CD4-positive, alpha-beta T cell treated with Interleukin-21 for 1 hour (primary cell): ENCODE results near the gene CCS.
A peak's percentile ranks its signal among the peaks of the same experiment; 100 is the strongest.
"Not testable (repeated sequence)": the region's sequence is repeated elsewhere in the genome, so short reads cannot be mapped to it uniquely, and the experiment has no call there.

Source experiments
- DNase-seq: peaks from one replicate; pipeline ENCODE4 v3.0.0-alpha.2; 2020

The CCS gene

GRCh38 chr11:66562275-66562674 lies 30.7 kb upstream of the CCS start:
- DNase-seq: no peak

GRCh38 chr11:66562907-66563583 lies 29.9 kb upstream of the CCS start:
- no peak for DNase-seq

GRCh38 chr11:66563832-66564231 lies 29.2 kb upstream of the CCS start:
- DNase-seq: no peak

- no peak for DNase-seq
These were observed 28.4 kb upstream of the CCS start for GRCh38 chr11:66564538-66564937.

GRCh38 chr11:66564984-66565383 lies 28.0 kb upstream of the CCS start:
- no peak for DNase-seq

- no peak for DNase-seq
These were observed 26.8 kb upstream of the CCS start for GRCh38 chr11:66566221-66566620.

GRCh38 chr11:66567787-66568123 lies 25.2 kb upstream of the CCS start:
- DNase-seq: no peak

- DNase-seq: peak; percentile 79
These were observed 24.7 kb upstream of the CCS start, which contains the start of gene CTSF for GRCh38 chr11:66568124-66568916. Gene CTSF, minus strand, starts transcription at chr11:66568606. Its CDS starts 120 bp downstream, at chr11:66568486.

GRCh38 chr11:66569076-66569475 lies 23.9 kb upstream of the CCS start:
- no peak for DNase-seq

GRCh38 chr11:66570079-66570849 lies 22.7 kb upstream of the CCS start:
- DNase-seq: no peak

- no peak for DNase-seq
These were observed 22.2 kb upstream of the CCS start for GRCh38 chr11:66570850-66571180.

GRCh38 chr11:66579017-66579606 lies 13.9 kb upstream of the CCS start:
- peak; percentile 75 for DNase-seq

GRCh38 chr11:66580803-66581202 lies 12.2 kb upstream of the CCS start:
- no peak for DNase-seq

- DNase-seq: no peak
These were observed 11.7 kb upstream of the CCS start for GRCh38 chr11:66581261-66581660.

- DNase-seq: not testable (repeated sequence)
These were observed 10.3 kb upstream of the CCS start for GRCh38 chr11:66582565-66583147.

GRCh38 chr11:66585447-66585846 lies 7.5 kb upstream of the CCS start:
- not testable (repeated sequence) for DNase-seq

- no peak for DNase-seq
These were observed 6.8 kb upstream of the CCS start for GRCh38 chr11:66586136-66586535.

- DNase-seq: not testable (repeated sequence)
These were observed 3.7 kb upstream of the CCS start for GRCh38 chr11:66589315-66589714.

GRCh38 chr11:66589996-66590675 lies 2.8 kb upstream of the CCS start:
- DNase-seq: no peak

GRCh38 chr11:66591175-66591574 lies 1.8 kb upstream of the CCS start:
- no peak for DNase-seq

GRCh38 chr11:66593303-66593635 lies 284 bp downstream of the CCS start:
- DNase-seq: no peak

GRCh38 chr11:66593650-66594049 lies 665 bp downstream of the CCS start:
- no peak for DNase-seq
